ENCODE results near the gene DCDC1.

GRCh38 chr11:31323145-31323544, 46.4 kb downstream of the DCDC1 start:
- no peak for TF ChIP-seq SIN3A (IDR thresholded peaks at IDR 0.05; ENCODE audit: low read depth)
- no peak for TF ChIP-seq CTCF (IDR thresholded peaks at IDR 0.05 in 2 of 3, conservative IDR thresholded peaks at IDR 0.05 in 1 of 3; ENCODE audit: borderline replicate concordance in 1 of 3, insufficient read depth in 1 of 3, low read depth in 2 of 3, low read length in 2 of 3)
- TF ChIP-seq ZNF274 (IDR thresholded peaks at IDR 0.05; ENCODE audit: low read depth, low read length): no peak
- no peak for TF ChIP-seq EZH2 (IDR thresholded peaks at IDR 0.05)
- TF ChIP-seq EGR1 (IDR thresholded peaks at IDR 0.05; ENCODE audit: low read depth): no peak
- TF ChIP-seq POLR2A (IDR thresholded peaks at IDR 0.05; ENCODE audit: borderline replicate concordance, extremely low read depth, insufficient read depth, insufficient read length): no peak
- no peak for TF ChIP-seq POLR2AphosphoS5 (IDR thresholded peaks at IDR 0.05; ENCODE audit: low read depth, low read length)
- TF ChIP-seq JUND (IDR thresholded peaks at IDR 0.05): no peak
- TF ChIP-seq REST (IDR thresholded peaks at IDR 0.05; ENCODE audit: low read depth): no peak
- TF ChIP-seq RAD21 (IDR thresholded peaks at IDR 0.05; ENCODE audit: low read depth): no peak
- no peak for TF ChIP-seq CEBPB (IDR thresholded peaks at IDR 0.05; ENCODE audit: low read depth)
- no peak for TF ChIP-seq MAX (IDR thresholded peaks at IDR 0.05)

All from HCT116 (cell line).